Measurements from ENCODE around the gene IPMK. TPM values are rescaled to one million over a fixed set of nuclear protein-coding genes. Genes with fewer than 3 reads are reported as not detected.
A peak's percentile ranks its signal among the peaks of the same experiment; 100 is the strongest.

Gene IPMK
- total and polyA plus RNA-seq, 9 of the 15 experiments (the other 6 are each of a cell fraction or from before 2014, with no cell fraction given): 0.98 to 4.4 (median 2.7) TPM

- 0 out of 2 replicates have a peak, but pooled peaks have one; percentile 29 for TF ChIP-seq ZNF511 (CRISPR knock-in tag; IDR thresholded peaks at IDR 0.05)
- no peak for TF ChIP-seq CHD1 (IDR thresholded peaks at IDR 0.05; ENCODE audit: low read length)
- peak in 1 of 2 experiments; percentile 78; a peak in 2 of 4 replicates for TF ChIP-seq SRF (CRISPR knock-in tag; IDR thresholded peaks at IDR 0.05)
- TF ChIP-seq KAT8 (IDR thresholded peaks at IDR 0.05; ENCODE audit: low read depth): no peak
- TF ChIP-seq, protein P1, sequence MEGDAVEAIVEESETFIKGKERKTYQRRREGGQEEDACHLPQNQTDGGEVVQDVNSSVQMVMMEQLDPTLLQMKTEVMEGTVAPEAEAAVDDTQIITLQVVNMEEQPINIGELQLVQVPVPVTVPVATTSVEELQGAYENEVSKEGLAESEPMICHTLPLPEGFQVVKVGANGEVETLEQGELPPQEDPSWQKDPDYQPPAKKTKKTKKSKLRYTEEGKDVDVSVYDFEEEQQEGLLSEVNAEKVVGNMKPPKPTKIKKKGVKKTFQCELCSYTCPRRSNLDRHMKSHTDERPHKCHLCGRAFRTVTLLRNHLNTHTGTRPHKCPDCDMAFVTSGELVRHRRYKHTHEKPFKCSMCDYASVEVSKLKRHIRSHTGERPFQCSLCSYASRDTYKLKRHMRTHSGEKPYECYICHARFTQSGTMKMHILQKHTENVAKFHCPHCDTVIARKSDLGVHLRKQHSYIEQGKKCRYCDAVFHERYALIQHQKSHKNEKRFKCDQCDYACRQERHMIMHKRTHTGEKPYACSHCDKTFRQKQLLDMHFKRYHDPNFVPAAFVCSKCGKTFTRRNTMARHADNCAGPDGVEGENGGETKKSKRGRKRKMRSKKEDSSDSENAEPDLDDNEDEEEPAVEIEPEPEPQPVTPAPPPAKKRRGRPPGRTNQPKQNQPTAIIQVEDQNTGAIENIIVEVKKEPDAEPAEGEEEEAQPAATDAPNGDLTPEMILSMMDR (IDR thresholded peaks at IDR 0.05 in 2 of 3, conservative IDR thresholded peaks at IDR 0.05 in 1 of 3; ENCODE audit: insufficient read depth in 2 of 3, low read depth in 1 of 3, low read length in 3 of 3): no peak
- TF ChIP-seq NR1H2 (CRISPR knock-in tag; IDR thresholded peaks at IDR 0.05): no peak
- no peak for TF ChIP-seq ZC3H4 (CRISPR knock-in tag; IDR thresholded peaks at IDR 0.05; ENCODE audit: borderline replicate concordance)
- no peak for TF ChIP-seq ILK (tag; IDR thresholded peaks at IDR 0.05; ENCODE audit: borderline replicate concordance, low read depth)
- TF ChIP-seq CBX8 (IDR thresholded peaks at IDR 0.05; ENCODE audit: borderline replicate concordance, extremely low read depth, low read depth, low read length, poor library complexity, severe bottlenecking): no peak
- TF ChIP-seq USF2 (CRISPR knock-in tag; IDR thresholded peaks at IDR 0.05): peak; percentile 89
- TF ChIP-seq ZNF239 (CRISPR knock-in tag; IDR thresholded peaks at IDR 0.05): no peak
- no peak for TF ChIP-seq SAFB (IDR thresholded peaks at IDR 0.05; ENCODE audit: borderline replicate concordance, low read depth, low read length)
- no peak for TF ChIP-seq STAG1 (CRISPR knock-in tag; IDR thresholded peaks at IDR 0.05; ENCODE audit: borderline replicate concordance)
- no peak for TF ChIP-seq SMARCB1 (IDR thresholded peaks at IDR 0.05; ENCODE audit: insufficient read length, low read depth)
- no peak for TF ChIP-seq ZNF668 (CRISPR knock-in tag; IDR thresholded peaks at IDR 0.05)
- no peak for TF ChIP-seq ZNF174 (CRISPR knock-in tag; IDR thresholded peaks at IDR 0.05)
- TF ChIP-seq, protein P2, sequence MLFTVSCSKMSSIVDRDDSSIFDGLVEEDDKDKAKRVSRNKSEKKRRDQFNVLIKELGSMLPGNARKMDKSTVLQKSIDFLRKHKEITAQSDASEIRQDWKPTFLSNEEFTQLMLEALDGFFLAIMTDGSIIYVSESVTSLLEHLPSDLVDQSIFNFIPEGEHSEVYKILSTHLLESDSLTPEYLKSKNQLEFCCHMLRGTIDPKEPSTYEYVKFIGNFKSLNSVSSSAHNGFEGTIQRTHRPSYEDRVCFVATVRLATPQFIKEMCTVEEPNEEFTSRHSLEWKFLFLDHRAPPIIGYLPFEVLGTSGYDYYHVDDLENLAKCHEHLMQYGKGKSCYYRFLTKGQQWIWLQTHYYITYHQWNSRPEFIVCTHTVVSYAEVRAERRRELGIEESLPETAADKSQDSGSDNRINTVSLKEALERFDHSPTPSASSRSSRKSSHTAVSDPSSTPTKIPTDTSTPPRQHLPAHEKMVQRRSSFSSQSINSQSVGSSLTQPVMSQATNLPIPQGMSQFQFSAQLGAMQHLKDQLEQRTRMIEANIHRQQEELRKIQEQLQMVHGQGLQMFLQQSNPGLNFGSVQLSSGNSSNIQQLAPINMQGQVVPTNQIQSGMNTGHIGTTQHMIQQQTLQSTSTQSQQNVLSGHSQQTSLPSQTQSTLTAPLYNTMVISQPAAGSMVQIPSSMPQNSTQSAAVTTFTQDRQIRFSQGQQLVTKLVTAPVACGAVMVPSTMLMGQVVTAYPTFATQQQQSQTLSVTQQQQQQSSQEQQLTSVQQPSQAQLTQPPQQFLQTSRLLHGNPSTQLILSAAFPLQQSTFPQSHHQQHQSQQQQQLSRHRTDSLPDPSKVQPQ (CRISPR knock-in tag; IDR thresholded peaks at IDR 0.05; ENCODE audit: borderline replicate concordance): no peak
Observed at GRCh38 chr10:58268946-58269781, 1.5 kb upstream of the IPMK start, which contains the start of gene CISD1 (continued).
